ENCODE results near the gene PARD3B.

DNA sequence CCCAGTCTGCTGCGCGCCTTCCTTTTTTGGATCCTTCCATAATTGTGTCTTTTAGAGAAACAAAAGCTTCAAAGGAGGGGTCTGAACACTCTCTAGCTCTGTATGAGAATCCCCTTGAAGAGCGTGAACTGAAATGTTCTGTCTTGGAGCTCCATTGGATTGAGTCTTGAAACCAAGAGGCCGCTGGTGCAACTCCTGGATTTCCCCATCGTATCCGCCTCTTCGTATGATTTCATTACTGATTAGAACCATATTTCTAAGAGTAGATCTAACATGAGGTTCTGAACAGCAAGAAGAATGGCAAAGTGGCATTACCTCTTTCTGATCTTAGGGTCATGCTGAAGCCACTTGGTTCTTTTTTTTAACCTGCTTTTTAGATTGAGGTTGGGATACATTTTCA is 1105.7 kb downstream of the PARD3B start:
- TF ChIP-seq, protein P1, sequence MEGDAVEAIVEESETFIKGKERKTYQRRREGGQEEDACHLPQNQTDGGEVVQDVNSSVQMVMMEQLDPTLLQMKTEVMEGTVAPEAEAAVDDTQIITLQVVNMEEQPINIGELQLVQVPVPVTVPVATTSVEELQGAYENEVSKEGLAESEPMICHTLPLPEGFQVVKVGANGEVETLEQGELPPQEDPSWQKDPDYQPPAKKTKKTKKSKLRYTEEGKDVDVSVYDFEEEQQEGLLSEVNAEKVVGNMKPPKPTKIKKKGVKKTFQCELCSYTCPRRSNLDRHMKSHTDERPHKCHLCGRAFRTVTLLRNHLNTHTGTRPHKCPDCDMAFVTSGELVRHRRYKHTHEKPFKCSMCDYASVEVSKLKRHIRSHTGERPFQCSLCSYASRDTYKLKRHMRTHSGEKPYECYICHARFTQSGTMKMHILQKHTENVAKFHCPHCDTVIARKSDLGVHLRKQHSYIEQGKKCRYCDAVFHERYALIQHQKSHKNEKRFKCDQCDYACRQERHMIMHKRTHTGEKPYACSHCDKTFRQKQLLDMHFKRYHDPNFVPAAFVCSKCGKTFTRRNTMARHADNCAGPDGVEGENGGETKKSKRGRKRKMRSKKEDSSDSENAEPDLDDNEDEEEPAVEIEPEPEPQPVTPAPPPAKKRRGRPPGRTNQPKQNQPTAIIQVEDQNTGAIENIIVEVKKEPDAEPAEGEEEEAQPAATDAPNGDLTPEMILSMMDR (conservative IDR thresholded peaks at IDR 0.05; ENCODE audit: low read depth in 2 of 2), result no peak
- TF ChIP-seq ZNF114 (CRISPR knock-in tag; IDR thresholded peaks at IDR 0.05) (no peak), POLR2AphosphoS5 (IDR thresholded peaks at IDR 0.05; ENCODE audit: low read depth) (no peak), EZH2 (IDR thresholded peaks at IDR 0.05; ENCODE audit: low read depth, unreplicated experiment) (no peak), ZNF331 (CRISPR knock-in tag; IDR thresholded peaks at IDR 0.05; ENCODE audit: low read depth) (no peak), CREB1 (CRISPR knock-in tag; IDR thresholded peaks at IDR 0.05; ENCODE audit: low read depth) (no peak), EZH2phosphoT487 (IDR thresholded peaks at IDR 0.05; ENCODE audit: unreplicated experiment) (no peak)
- TF ChIP-seq, protein P2, sequence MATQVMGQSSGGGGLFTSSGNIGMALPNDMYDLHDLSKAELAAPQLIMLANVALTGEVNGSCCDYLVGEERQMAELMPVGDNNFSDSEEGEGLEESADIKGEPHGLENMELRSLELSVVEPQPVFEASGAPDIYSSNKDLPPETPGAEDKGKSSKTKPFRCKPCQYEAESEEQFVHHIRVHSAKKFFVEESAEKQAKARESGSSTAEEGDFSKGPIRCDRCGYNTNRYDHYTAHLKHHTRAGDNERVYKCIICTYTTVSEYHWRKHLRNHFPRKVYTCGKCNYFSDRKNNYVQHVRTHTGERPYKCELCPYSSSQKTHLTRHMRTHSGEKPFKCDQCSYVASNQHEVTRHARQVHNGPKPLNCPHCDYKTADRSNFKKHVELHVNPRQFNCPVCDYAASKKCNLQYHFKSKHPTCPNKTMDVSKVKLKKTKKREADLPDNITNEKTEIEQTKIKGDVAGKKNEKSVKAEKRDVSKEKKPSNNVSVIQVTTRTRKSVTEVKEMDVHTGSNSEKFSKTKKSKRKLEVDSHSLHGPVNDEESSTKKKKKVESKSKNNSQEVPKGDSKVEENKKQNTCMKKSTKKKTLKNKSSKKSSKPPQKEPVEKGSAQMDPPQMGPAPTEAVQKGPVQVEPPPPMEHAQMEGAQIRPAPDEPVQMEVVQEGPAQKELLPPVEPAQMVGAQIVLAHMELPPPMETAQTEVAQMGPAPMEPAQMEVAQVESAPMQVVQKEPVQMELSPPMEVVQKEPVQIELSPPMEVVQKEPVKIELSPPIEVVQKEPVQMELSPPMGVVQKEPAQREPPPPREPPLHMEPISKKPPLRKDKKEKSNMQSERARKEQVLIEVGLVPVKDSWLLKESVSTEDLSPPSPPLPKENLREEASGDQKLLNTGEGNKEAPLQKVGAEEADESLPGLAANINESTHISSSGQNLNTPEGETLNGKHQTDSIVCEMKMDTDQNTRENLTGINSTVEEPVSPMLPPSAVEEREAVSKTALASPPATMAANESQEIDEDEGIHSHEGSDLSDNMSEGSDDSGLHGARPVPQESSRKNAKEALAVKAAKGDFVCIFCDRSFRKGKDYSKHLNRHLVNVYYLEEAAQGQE (IDR thresholded peaks at IDR 0.05; ENCODE audit: unreplicated experiment), result no peak
